ENCODE measurements around the gene CKLF.

DNA sequence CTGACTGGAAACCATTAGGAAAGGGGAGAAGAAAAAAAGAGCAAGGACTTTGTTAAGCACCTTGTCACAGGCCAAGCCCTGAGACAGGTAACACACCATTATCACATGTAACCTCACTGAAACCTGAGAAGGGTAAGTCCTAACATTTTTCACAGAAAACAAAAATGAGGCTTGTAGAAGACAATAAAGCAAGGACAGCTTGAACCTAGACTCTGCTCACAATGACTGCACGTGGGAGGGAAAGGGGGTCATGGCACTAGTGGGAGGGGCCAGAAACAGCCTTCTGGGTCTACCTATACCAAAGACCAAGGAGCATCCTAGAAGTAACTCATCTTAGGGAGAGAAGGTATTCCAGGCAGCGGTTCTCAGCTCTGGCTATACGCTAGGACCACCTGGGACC, 10.0 kb upstream of the CKLF start:
- TF ChIP-seq, protein P1, sequence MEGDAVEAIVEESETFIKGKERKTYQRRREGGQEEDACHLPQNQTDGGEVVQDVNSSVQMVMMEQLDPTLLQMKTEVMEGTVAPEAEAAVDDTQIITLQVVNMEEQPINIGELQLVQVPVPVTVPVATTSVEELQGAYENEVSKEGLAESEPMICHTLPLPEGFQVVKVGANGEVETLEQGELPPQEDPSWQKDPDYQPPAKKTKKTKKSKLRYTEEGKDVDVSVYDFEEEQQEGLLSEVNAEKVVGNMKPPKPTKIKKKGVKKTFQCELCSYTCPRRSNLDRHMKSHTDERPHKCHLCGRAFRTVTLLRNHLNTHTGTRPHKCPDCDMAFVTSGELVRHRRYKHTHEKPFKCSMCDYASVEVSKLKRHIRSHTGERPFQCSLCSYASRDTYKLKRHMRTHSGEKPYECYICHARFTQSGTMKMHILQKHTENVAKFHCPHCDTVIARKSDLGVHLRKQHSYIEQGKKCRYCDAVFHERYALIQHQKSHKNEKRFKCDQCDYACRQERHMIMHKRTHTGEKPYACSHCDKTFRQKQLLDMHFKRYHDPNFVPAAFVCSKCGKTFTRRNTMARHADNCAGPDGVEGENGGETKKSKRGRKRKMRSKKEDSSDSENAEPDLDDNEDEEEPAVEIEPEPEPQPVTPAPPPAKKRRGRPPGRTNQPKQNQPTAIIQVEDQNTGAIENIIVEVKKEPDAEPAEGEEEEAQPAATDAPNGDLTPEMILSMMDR (IDR thresholded peaks at IDR 0.05), result no peak
- TF ChIP-seq POLR2A (IDR thresholded peaks at IDR 0.05) (no peak), EP300 (IDR thresholded peaks at IDR 0.05) (no peak)
